HepG2 (cell line): Measurements from ENCODE around the gene NEBL. TPM values are rescaled to one million over a fixed set of nuclear protein-coding genes. Genes with fewer than 3 reads are reported as not detected.

ENCODE experiments used
- ATAC-seq: fragments of 200-7000 bp; cut with Tn5 transposase; 3 replicates; pipeline ENCODE4 v1.9.1; 2020; ENCODE audit warnings: mild to moderate bottlenecking, moderate library complexity
- Bru-seq: library from RNA; stranded (reverse); fragments of 400-500 nt; gene quantifications from one replicate; lab custom pipeline; 2021; lab: Mats Ljungman, UMichigan
- BruChase-seq, 2 experiments: library from RNA; stranded (reverse); fragments of 400-500 nt; gene quantifications; one replicate each; lab custom pipeline; 2021; lab: Mats Ljungman, UMichigan
- BruUV-seq: library from RNA; stranded (reverse); fragments of 400-500 nt; replicated peaks from 2 replicates; lab custom pipeline; 2021; lab: Mats Ljungman, UMichigan
- CTCF ChIA-PET: fragments of 300-600 bp; formaldehyde crosslinking; extraction: SDS; loops from one replicate; lab custom pipeline; 2021; ENCODE audit warnings: low total read pairs, inconsistent platforms, low intra/inter-chr PET ratio; lab: Yijun Ruan, JAX
- POLR2A ChIA-PET: fragments of 350-600 bp; sonication (Branson Sonifier 250); formaldehyde crosslinking; loops from one replicate; lab custom pipeline; 2020; ENCODE audit warnings: antibody characterized with exemption, inconsistent platforms; lab: Yijun Ruan, JAX
- DNase-seq: peaks from one replicate; pipeline ENCODE4 v3.0.0-alpha.2; 2015; ENCODE audit warnings: low spot score
- FAIRE-seq: peaks from 3 replicates; lab custom pipeline; 2011; peaks lifted over from hg19 to GRCh38; lab: Jason Lieb, UNC
- H2AFZ ChIP-seq: one replicate; pipeline ENCODE4 v1.6.1; 2011; ENCODE audit warnings: low read length, inconsistent platforms
- H3K27ac ChIP-seq: fragments of 300-600 bp; 3 replicates; pipeline ENCODE4 v1.8.0; 2011; ENCODE audit warnings: mixed run types, mild to moderate bottlenecking, mixed read lengths, low read length, inconsistent platforms; ENCODE audit not compliant: insufficient read depth; ENCODE audit errors: extremely low read length
- H3K27me3 ChIP-seq, 2 experiments: fragments of 200-600 bp in 1 of 2; 2 replicates in 1 of 2; 3 replicates in 1 of 2; pipeline versions ENCODE4 v1.6.0 to v1.8.0; 2011; ENCODE audit warnings: low read length in 2 of 2, mild to moderate bottlenecking in 2 of 2, moderate library complexity in 2 of 2, inconsistent platforms in 1 of 2; ENCODE audit not compliant: insufficient read depth in 2 of 2, control insufficient read depth in 1 of 2
- H3K36me3 ChIP-seq, 2 experiments: fragments of 200-600 bp in 1 of 2; replicated peaks in 1 of 2; 2 replicates in 1 of 2; 3 replicates in 1 of 2; pipeline versions ENCODE4 v1.5.1 to v1.8.0; 2011; ENCODE audit warnings: low read length in 2 of 2, inconsistent platforms in 1 of 2; ENCODE audit not compliant: insufficient read depth in 2 of 2, control insufficient read depth in 1 of 2
- H3K4me1 ChIP-seq: 2 replicates; pipeline ENCODE4 v1.5.1; 2012; ENCODE audit warnings: low read length, inconsistent platforms; ENCODE audit not compliant: insufficient read depth
- H3K4me2 ChIP-seq: 2 replicates; pipeline ENCODE4 v1.6.0; 2011; ENCODE audit warnings: low read depth, low read length, inconsistent platforms
- H3K4me3 ChIP-seq, 3 experiments: fragments of 200-600 bp in 1 of 3; sonication (generic), shearing (Covaris generic) in 1 of 3; replicated peaks in 1 of 3; 2 replicates each; pipeline ENCODE4 v1.5.1; 2011 to 2016; ENCODE audit warnings: low read length in 3 of 3, inconsistent platforms in 2 of 3, low read depth in 2 of 3, mild to moderate bottlenecking in 2 of 3, control low read depth in 1 of 3, mixed read lengths in 1 of 3; ENCODE audit not compliant: insufficient read depth in 1 of 3
- H3K79me2 ChIP-seq: one replicate; pipeline ENCODE4 v1.6.1; 2011; ENCODE audit warnings: low read length, inconsistent platforms; ENCODE audit not compliant: insufficient read depth
- H3K9ac ChIP-seq: 2 replicates; pipeline ENCODE4 v1.6.0; 2011; ENCODE audit warnings: mild to moderate bottlenecking, low read depth, low read length, inconsistent platforms; ENCODE audit not compliant: insufficient read depth
- H3K9me3 ChIP-seq: 2 replicates; pipeline ENCODE4 v1.5.1; 2012; ENCODE audit warnings: mild to moderate bottlenecking, low read length
- H4K20me1 ChIP-seq: 2 replicates; pipeline ENCODE4 v1.6.0; 2011; ENCODE audit warnings: inconsistent platforms, mild to moderate bottlenecking, low read length, moderate library complexity; ENCODE audit not compliant: insufficient read depth
- BATF2 ChIP-seq: sonication (generic); formaldehyde crosslinking; IDR thresholded peaks from 2 replicates; pipeline ENCODE4 v1.8.0; 2022; ENCODE audit warnings: mild to moderate bottlenecking, missing genetic modification reagents, moderate library complexity
- CHCHD3 ChIP-seq: sonication (generic); formaldehyde crosslinking; IDR thresholded peaks from 2 replicates; pipeline ENCODE4 v1.8.0; 2022; ENCODE audit warnings: mild to moderate bottlenecking, missing genetic modification reagents, moderate library complexity
- HIC2 ChIP-seq: sonication (generic); formaldehyde crosslinking; IDR thresholded peaks from 2 replicates; pipeline ENCODE4 v1.9.0; 2022; ENCODE audit warnings: low read depth, missing genetic modification reagents
- ISL2 ChIP-seq: sonication (generic); formaldehyde crosslinking; IDR thresholded peaks from 2 replicates; pipeline ENCODE4 v1.5.0; 2020; ENCODE audit warnings: missing genetic modification reagents
- KDM5B ChIP-seq: sonication (generic); formaldehyde crosslinking; IDR thresholded peaks from 2 replicates; pipeline ENCODE4 v1.4.0; 2020; ENCODE audit warnings: missing genetic modification reagents, mild to moderate bottlenecking, borderline replicate concordance
- PCBP1 ChIP-seq: fragments of 200-400 bp; formaldehyde crosslinking; IDR thresholded peaks from 2 replicates; pipeline ENCODE4 v1.6.1; 2017; ENCODE audit warnings: mild to moderate bottlenecking, low read depth, low read length, borderline replicate concordance
- ZNF3 ChIP-seq: IDR thresholded peaks from 2 replicates; pipeline ENCODE4 v1.7.0; 2017; ENCODE audit warnings: inconsistent platforms
- ZNF331 ChIP-seq: sonication (generic); formaldehyde crosslinking; IDR thresholded peaks from 2 replicates; pipeline ENCODE4 v1.4.0; 2020; ENCODE audit warnings: missing genetic modification reagents
- ZNF576 ChIP-seq: sonication (generic); formaldehyde crosslinking; IDR thresholded peaks from 2 replicates; pipeline ENCODE4 v1.4.0; 2020; ENCODE audit warnings: mild to moderate bottlenecking, missing genetic modification reagents
- ZUFSP ChIP-seq: sonication (generic); formaldehyde crosslinking; IDR thresholded peaks from 2 replicates; pipeline ENCODE4 v1.9.0; 2021; ENCODE audit warnings: missing genetic modification reagents, mild to moderate bottlenecking, borderline replicate concordance
- WGBS: methylation state at CpG from one replicate; pipeline ENCODE4 v1.1.6; 2017; ENCODE audit warnings: low lambda C conversion rate; 5-methylcytosine and 5-hydroxymethylcytosine counted together
- in situ Hi-C: cut with HindIII; loops from 2 replicates; pipeline ENCODE4 v1.10.0; 2017; ENCODE audit warnings: low pct_unique_long_range_greater_than_20kb; ENCODE audit not compliant: extremely low pct_ligation_motif_present
- intact Hi-C: fragments of 100-400 bp; cut with micrococcal nuclease; formaldehyde crosslinking; loops from one replicate; pipeline ENCODE4 v1.10.0; 2022; ENCODE audit not compliant: unreplicated experiment
- long read RNA-seq, 2 experiments: library from RNA in 1 of 2; library from polyadenylated mRNA in 1 of 2; stranded (forward) in 1 of 2; unstranded in 1 of 2; transcript quantifications; one replicate each; pipeline ENCODE4 v2.0.0, GENCODE V29; 2019 to 2022
- polyA minus RNA-seq, 3 experiments: library from RNA; depleted of rRNA, polyadenylated mRNA; stranded (reverse); fragments of >200 nt; gene quantifications; 2 replicates each; pipeline ENCODE4 v1.2.3, GENCODE V29; 2011; ENCODE audit warnings: low replicate concordance in 1 of 3
- polyA plus RNA-seq, 8 experiments: library from polyadenylated mRNA; depleted of rRNA in 3 of 8; stranded (reverse) in 7 of 8; unstranded in 1 of 8; fragments of >200 nt; fragmentation: Illumina TruSeq in 4 of 8; extraction: Trizol in 4 of 8; gene quantifications; 2 replicates each; pipeline versions ENCODE4 v1.2.1 to v1.2.3, GENCODE V29; 2011 to 2016; ENCODE audit warnings: low read depth in 4 of 8, missing spikeins in 1 of 8, mixed read lengths in 1 of 8; ENCODE audit not compliant: insufficient read depth in 1 of 8
- total RNA-seq, 5 experiments: library from RNA; depleted of rRNA; stranded (reverse); fragments of >200 nt; fragmentation: Illumina TruSeq; extraction: Trizol; gene quantifications; 2 replicates each; pipeline ENCODE4 v1.2.3, GENCODE V29; 2016; ENCODE audit warnings: low read depth in 1 of 5

The NEBL gene
- not detected in 2 replicates for total RNA-seq (2016; rRNA removed; fragmentation: Illumina TruSeq; extraction: Trizol)
- not detected in 2 replicates for total RNA-seq (2016; cell fraction: cytosol; rRNA removed; fragmentation: Illumina TruSeq; extraction: Trizol; ENCODE audit: low read depth)
- not detected in 2 replicates for total RNA-seq (2016; cell fraction: insoluble cytoplasmic fraction; rRNA removed; fragmentation: Illumina TruSeq; extraction: Trizol)
- total RNA-seq (2016; cell fraction: membrane; rRNA removed; fragmentation: Illumina TruSeq; extraction: Trizol) = not detected in 2 replicates
- total RNA-seq (2016; cell fraction: nucleus; rRNA removed; fragmentation: Illumina TruSeq; extraction: Trizol) = not detected in 2 replicates
- polyA plus RNA-seq (2011; rRNA removed) = not detected in 2 replicates
- polyA plus RNA-seq (2011; cell fraction: cytosol; rRNA removed) = not detected in 2 replicates
- polyA plus RNA-seq (2011; cell fraction: nucleus; rRNA removed) = not detected in 2 replicates
- polyA plus RNA-seq (2012) = not detected in 2 replicates
- polyA plus RNA-seq (2016; cell fraction: cytosol; fragmentation: Illumina TruSeq; extraction: Trizol; ENCODE audit: low read depth) = not detected in 2 replicates
- not detected in 2 replicates for polyA plus RNA-seq (2016; cell fraction: insoluble cytoplasmic fraction; fragmentation: Illumina TruSeq; extraction: Trizol; ENCODE audit: low read depth)
- polyA plus RNA-seq (2016; cell fraction: membrane; fragmentation: Illumina TruSeq; extraction: Trizol; ENCODE audit: low read depth) = not detected in 2 replicates
- not detected in 2 replicates for polyA plus RNA-seq (2016; cell fraction: nucleus; fragmentation: Illumina TruSeq; extraction: Trizol; ENCODE audit: insufficient read depth, low read depth)
- polyA minus RNA-seq (2011; rRNA and poly(A)+ RNA removed; ENCODE audit: low replicate concordance) = 0.40 TPM in 1 of 2 replicates, not detected in the other
- polyA minus RNA-seq (2011; cell fraction: cytosol; rRNA and poly(A)+ RNA removed) = not detected in 2 replicates
- 0.25 TPM in 1 of 2 replicates, not detected in the other for polyA minus RNA-seq (2011; cell fraction: nucleus; rRNA and poly(A)+ RNA removed)
- percentile 9 among the genes with signal in this experiment for Bru-seq, nascent RNA
- BruChase-seq, experiment 1, labeled RNA remaining after a 6-hour chase = percentile 13 among the genes with signal in this experiment
- percentile 11 among the genes with signal in this experiment for BruChase-seq, experiment 2, labeled RNA remaining after a 2-hour chase
- long read RNA-seq, experiment 1 = 0 reads
- long read RNA-seq, experiment 2 = 0 reads

- Histone ChIP-seq H4K20me1 (no peaks in the 10 kb centered on the region), H3K4me3 (no peak within 1 kb of the TSS), H3K4me1 (no peaks in the 10 kb centered on the region), H3K4me2 (no peak within 1 kb of the TSS), H2AFZ (no peak within 1 kb of the TSS), H3K9me3 (no peaks in the 10 kb centered on the region), H3K27ac (no peak within 1 kb of the TSS), H3K27me3 (no peaks in the 10 kb centered on the region), H3K9ac (no peak within 1 kb of the TSS), H3K36me3 (no peaks in the 10 kb centered on the region), H3K79me2 (no peaks in the 10 kb centered on the region)
- DNase-seq = no peak
- ChIA-PET POLR2A (no interaction called here), CTCF (no interaction called here)
- BruUV-seq = no TSS peak
- TF ChIP-seq ZNF331 (CRISPR knock-in tag) (no peak), CHCHD3 (CRISPR knock-in tag) (no peak), PCBP1 (no peak), HIC2 (CRISPR knock-in tag) (no peak), KDM5B (CRISPR knock-in tag) (no peak), ISL2 (CRISPR knock-in tag) (no peak), ZNF3 (CRISPR knock-in tag) (no peak), ZUFSP (CRISPR knock-in tag) (no peak), ZNF576 (no peak), BATF2 (CRISPR knock-in tag) (no peak)
- WGBS = 0% methylated on average over 2 of the region's 2 CpGs
- intact Hi-C loops = no loop called here
- no peak for ATAC-seq
- FAIRE-seq = no peak
- in situ Hi-C loops = no loop called here
Observed at GRCh38 chr10:20897146-20897825, at the start of gene NEBL. NEBL (minus strand) TSS chr10:20897311; CDS start chr10:20897205, 106 bp downstream.
